GM21360 (cell line): ENCODE measurements around the gene AP1S3.

ENCODE experiments used
- ATAC-seq: cut with Tn5 transposase; IDR thresholded peaks from one replicate; pipeline ENCODE4 v1.9.1; 2021; ENCODE audit warnings: mild to moderate bottlenecking, moderate library complexity; ENCODE audit not compliant: unreplicated experiment

Gene AP1S3

GRCh38 chr2:223725986-223726970 lies 111.1 kb downstream of the AP1S3 start:
- no peak for ATAC-seq

GRCh38 chr2:223725494-223725893 lies 111.9 kb downstream of the AP1S3 start:
- ATAC-seq: no peak

GRCh38 chr2:223724861-223725260 lies 112.5 kb downstream of the AP1S3 start:
- no peak for ATAC-seq

DNA sequence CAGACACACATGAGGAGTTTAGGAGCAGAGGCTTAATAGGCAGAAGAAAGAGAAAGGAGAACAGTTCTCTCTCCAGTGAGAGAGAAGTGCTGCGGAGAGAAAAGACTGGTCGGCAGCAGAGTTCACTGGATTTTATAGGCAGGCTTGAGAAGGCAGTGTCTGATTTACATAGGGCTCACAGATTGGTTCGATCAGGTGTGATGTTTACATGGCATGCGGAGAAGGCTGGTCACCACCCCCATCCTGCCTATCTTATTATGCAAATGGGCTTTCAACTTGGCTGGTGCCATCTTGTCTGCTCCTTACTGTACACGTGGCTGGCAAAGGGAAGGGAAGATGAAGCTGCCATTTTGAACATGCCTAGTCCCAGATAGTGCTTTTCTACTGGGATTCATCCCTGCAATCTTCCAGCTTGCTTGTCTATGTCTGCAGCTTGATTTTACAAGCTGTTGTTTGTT lies 113.4 kb downstream of the AP1S3 start:
- no peak for ATAC-seq

- no peak for ATAC-seq
These were observed 115.2 kb downstream of the AP1S3 start for GRCh38 chr2:223722226-223722625.

DNA sequence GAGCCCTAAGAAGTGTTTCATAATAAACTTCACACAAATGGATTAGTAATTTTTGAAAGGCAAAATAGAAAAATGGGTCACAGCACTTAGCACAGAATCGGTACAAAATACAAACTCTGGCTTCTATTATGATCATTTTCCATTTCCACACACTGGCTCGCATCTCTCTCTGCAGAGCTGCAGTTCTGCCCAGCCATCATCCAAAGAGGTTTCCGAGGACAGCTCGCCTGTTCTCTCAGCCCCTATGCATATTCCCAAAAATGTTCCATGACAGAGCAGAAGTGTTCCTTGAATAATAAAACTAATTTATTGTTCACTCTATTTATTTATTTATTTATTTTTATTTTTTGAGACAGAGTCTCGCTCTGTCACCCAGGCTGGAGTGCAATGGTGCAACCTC lies 115.6 kb downstream of the AP1S3 start:
- ATAC-seq: no peak

GRCh38 chr2:223720367-223720766 lies 117.0 kb downstream of the AP1S3 start:
- ATAC-seq: no peak

DNA sequence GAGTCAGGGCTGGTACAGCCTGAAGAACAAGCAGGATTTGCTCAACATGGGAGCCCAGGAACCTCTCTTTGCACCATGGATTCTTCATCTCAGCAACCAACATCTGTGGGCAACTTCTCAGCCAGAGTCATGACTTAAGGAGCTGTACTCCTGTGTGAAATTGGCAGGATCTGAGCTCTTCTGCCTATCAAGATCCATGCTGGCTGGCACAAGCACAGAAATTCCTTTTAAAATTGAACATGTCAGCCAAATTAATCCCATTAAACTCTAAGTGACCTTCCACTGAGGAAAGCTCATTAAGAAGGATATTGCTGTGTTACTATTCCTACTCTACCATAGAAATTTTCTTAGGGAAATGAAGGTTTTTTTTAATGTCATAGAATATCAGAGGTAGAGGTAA lies 124.7 kb downstream of the AP1S3 start:
- no peak for ATAC-seq

DNA sequence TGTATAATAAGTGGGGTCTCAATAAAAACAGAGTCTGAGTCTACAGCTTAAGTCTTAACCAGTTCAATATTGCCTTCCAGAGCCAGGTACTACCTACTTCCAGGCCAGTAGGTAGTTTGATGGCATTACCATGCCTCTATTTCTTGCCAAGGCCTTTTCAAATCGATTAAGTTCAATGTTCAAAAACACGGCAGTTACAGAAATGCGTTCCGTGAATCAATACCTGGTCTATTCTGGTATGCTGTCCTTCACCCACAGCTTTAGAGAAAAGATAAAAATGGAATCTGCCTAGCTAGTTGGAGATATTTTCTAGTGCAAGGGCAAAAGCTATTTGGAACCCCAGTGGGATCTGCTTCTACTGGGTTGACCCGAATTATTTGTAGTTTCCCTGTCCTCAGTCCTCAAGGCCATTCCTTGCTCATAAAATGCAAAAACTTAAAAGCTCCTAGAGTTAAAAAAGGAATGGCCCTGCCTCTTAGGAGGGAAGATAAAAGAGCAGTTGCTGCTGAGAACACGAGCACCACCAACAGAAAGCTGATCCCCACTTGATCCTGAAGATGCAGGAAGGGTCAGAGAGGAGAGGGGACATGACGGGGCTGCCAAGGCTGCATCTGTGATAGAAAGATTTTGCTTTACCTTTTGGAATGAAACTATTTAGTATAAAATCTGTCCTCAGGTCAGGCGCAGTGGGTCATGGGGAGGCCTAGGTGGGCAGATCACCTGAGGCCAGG lies 125.6 kb downstream of the AP1S3 start:
- no peak for ATAC-seq
